GM12892 (cell line): ENCODE data around the gene ZEB1.

Experiments used
- POLR2A ChIP-seq: IDR thresholded peaks from 2 replicates; pipeline ENCODE4 v1.6.1; 2011; ENCODE audit warnings: low read depth, low read length, control low read depth
- POLR2AphosphoS5 ChIP-seq: IDR thresholded peaks from 2 replicates; pipeline ENCODE4 v1.6.1; 2011; ENCODE audit warnings: low read depth, low read length, control low read depth

- TF ChIP-seq POLR2A (no peak), POLR2AphosphoS5 (no peak)
These were observed 255.6 kb downstream of the ZEB1 start for GRCh38 chr10:31574577-31574976.
